Activated gamma-delta T cell (primary cell): Measurements from ENCODE around the gene NRP2.

ENCODE experiments used
- DNase-seq: peaks from one replicate; lab custom pipeline; 2025; lab: John Stamatoyannopoulos, UW
- total RNA-seq, 2 donors: gene quantifications; one replicate each; lab custom pipeline; 2026; lab: John Stamatoyannopoulos, UW

NRP2 gene
- total RNA-seq: 2.6 to 9.8 reads per million in 2 donors

DNA sequence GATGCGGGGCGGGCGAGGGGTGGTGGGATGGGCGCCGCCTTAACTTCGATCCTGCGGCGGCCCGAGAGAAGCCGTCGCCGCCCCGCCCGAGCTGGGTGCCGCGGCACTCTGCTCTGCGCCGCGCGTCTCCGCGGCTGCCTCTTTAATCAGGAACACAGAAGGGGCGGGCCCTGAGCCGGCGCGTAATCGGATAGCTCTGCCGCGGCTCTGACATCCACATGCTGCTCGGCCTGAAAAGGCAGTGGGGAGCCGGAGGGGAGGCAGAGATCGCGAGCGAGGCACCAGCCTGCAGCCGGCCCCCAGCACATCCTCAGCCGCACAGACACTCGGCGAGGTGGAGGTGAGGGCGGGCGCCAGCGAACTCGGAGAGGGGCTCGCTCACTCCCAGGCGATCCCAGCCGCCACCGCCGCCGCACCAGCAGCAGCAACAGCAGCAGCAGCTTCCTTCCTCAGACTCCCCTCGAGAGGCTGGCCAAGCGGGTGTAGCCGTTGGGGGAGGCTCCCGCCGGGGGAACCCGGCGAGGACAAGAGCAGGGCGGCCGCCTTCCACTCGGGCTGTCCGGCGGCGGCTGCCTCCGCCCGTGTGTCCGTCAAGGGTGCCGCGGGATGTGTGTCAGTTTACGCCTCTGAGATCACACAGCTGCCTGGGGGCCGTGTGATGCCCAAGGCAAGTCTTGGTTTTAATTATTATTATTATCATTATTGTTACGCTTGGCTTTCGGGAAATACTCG lies at the start of gene NRP2:
NRP2 (plus strand) TSS at position 263 of the 732 bp plus-strand sequence. CDS start 790 bp downstream, outside the sequence.
- no peak for DNase-seq

DNA sequence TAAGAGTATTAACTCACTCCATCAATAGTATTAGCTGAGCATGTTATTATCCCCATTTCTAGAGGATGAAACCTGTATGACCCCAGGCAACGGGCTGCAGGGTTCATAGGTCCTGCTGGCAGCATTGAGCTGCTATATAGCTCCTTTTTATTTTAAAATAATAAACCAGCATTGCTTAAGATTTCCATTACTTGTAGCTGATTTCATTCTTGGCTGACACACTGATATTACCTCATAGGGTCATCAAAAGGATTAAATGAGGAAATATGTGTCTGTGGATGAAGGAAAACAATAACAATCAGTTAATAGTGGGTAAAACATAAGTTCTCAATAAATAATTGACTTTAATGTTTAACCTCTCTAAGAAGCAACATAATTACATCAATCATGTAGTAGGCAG lies 48.3 kb upstream of the NRP2 start:
- no peak for DNase-seq

DNA sequence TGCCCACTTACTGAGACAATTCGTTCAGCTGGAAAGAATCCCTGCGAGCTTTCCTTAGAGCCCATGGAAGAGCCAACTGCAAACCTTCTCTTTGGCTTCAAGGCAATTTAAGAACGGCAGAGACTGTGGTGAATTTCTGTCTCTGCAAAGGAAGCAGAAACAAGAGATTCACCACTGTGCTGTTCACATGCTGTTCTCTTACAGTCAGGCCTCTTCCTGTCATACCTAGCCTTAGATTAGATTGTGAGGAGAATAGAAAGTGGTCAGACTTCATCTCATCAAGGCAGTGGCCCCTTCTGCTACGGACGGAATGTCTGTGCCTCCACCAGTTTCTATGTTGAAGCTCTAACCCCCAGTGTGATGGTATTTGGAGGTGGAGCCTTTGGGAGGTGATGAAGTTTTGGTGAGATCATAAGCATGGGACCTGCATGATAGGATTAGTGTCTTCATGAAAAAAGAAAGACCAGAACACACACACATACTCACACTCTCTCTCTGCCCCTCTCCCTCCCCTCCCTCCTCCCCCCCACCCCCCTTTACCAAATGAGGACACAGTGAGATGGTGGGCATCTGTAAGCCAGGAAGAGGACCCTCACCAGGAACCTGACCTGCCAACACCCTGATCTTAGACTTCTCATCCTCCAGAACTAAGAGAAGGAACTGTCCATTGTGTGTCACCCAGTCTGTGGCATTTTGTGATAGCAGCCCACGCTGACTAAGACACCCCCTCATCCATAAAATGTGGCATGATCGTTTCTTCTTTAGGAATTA lies 45.6 kb upstream of the NRP2 start:
- no peak for DNase-seq

GRCh38 chr2:205637320-205637602 lies 45.0 kb upstream of the NRP2 start:
- DNase-seq: no peak

GRCh38 chr2:205637779-205638503 lies 44.4 kb upstream of the NRP2 start:
- no peak for DNase-seq

- no peak for DNase-seq
Observed at GRCh38 chr2:205640716-205641115, 41.6 kb upstream of the NRP2 start.

DNA sequence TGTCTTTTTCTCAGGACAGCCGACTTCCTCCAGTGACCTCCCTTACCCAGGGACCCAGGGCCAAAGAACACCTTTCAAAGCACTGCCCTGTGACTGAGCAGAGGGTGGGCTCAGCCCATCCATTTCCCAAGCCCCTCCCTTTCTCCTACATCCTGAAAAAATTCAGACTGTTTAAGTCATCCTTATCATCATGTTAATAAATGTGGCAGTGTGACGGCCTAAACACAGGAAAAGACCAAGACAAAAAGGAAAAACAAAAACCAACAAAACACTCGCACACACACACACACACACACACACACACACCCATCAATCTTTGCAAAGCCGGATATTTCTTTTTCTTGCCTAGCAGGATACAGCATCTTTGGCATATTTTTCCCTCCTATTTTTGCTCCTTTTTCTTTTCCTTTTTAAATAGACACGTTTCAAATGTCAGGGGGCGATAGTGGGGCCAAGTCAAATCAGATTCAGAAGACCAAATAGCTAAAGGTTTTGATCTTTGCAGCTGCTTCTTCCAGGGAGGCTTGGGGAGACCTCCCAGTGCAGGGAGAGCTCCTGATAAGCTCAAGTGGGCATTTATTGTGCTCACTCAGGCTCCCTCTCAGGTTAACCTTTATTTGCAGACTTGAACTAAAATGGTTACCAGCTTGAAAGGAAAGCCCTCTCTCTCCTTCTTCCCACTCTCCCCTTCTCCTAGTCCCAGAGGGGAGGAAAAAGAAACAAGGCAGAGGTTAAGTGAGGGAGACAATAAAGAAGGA lies 39.5 kb upstream of the NRP2 start:
- DNase-seq: no peak

GRCh38 chr2:205643391-205643885 lies 38.9 kb upstream of the NRP2 start:
- DNase-seq: no peak

DNA sequence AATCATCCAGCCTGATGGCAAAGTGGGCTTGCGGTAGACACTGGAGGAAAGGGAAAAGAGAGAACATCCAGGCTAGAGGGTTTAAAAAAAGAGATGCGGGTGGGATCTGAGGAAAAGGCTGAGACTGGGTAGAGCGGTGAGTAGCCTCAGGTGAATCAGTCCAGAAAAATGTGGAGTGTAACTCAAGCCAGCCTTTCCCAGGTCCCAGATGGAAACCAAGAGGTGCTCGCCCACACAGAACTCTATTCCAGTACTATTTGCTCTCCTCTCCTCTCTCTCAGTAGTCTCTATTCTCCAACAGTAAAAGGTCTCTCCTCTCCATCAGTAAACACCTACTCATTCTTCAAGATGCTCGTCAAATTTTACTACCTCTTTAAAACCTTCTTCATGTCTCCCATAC lies 38.3 kb upstream of the NRP2 start:
- no peak for DNase-seq

- DNase-seq: no peak
Observed at GRCh38 chr2:205646680-205647079, 35.6 kb upstream of the NRP2 start.

GRCh38 chr2:205650450-205650849 lies 31.9 kb upstream of the NRP2 start:
- no peak for DNase-seq

DNA sequence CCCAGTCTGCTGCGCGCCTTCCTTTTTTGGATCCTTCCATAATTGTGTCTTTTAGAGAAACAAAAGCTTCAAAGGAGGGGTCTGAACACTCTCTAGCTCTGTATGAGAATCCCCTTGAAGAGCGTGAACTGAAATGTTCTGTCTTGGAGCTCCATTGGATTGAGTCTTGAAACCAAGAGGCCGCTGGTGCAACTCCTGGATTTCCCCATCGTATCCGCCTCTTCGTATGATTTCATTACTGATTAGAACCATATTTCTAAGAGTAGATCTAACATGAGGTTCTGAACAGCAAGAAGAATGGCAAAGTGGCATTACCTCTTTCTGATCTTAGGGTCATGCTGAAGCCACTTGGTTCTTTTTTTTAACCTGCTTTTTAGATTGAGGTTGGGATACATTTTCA lies 31.4 kb upstream of the NRP2 start:
- DNase-seq: no peak

DNA sequence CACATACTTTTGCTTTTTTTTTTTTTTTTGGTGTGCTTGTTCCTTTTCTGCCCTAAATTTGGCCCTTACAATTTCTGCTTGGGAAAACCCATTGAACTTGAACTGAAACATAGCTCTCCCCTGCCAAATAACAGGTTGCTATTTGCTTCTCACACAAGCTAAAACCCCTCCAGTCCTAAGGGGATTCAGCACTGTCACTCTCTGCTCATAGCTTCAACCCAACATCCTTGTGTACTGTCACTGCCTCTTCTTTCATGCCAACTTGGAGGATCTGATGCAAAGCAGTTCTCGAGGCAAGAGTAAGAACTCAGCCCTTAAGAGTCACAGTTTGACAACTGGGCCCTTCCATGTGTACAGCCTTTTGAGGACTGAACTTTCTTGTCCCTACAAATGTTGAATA lies 30.6 kb upstream of the NRP2 start:
- no peak for DNase-seq

GRCh38 chr2:205654878-205655605 lies 27.3 kb upstream of the NRP2 start:
- DNase-seq: no peak

GRCh38 chr2:205655779-205656456 lies 26.4 kb upstream of the NRP2 start:
- DNase-seq: no peak

DNA sequence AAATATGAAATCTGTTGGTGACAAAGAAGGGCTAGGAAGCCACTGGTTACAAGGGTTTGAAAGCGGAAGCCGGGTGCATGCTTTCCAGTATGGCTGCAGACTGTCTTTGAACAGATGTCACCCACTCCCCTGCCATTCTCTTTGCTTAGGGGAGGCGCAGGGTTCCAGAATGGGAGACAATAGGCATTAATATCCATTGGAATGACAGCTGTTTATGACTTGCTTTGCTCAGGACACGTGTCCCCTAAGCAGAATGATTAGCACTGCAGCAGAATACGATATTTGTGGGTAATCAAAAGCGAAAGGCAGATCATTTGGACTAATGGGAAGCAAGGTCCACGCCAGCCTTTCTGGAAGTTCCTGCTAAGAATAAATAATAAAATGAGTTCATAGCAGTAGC lies 25.8 kb upstream of the NRP2 start:
- DNase-seq: no peak

GRCh38 chr2:205656941-205657340 lies 25.4 kb upstream of the NRP2 start:
- DNase-seq: no peak

DNA sequence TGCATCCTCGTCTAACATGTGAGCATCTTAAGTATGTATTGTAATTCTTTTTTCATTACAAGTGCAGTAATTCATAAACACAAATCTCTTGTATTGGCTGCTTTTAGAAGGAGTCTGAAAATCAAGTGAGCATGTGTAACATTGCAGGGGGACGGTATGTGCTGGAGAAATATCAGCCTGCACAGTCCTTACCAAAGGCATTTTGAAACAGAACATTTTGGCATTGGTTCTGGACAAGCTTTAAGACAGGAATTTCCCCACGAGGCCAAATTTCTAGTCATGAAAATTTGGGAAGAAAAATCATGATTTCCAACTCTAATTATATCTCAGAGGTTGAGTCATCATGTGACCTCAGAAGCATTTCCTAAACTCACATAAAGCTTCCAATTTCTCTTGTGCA lies 24.7 kb upstream of the NRP2 start:
- no peak for DNase-seq

DNA sequence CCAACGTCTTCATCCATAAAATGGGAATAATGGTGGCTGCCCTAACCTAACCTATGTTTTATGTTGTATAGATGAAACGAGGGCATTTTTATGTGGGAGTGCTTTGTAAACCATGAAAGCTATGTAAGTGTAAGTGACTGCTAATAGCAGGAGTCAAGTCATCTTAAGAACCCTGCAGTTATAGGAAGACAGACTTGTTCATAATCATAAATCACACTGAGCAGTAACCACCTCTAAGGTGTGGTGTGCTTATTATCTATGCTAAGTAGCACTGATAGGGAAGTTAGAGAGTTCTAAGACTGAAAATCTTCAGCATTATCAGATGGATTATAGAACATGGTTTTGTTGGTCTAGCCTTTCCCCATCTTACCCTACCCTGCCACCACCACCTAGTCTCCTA lies 24.2 kb upstream of the NRP2 start:
- no peak for DNase-seq

DNA sequence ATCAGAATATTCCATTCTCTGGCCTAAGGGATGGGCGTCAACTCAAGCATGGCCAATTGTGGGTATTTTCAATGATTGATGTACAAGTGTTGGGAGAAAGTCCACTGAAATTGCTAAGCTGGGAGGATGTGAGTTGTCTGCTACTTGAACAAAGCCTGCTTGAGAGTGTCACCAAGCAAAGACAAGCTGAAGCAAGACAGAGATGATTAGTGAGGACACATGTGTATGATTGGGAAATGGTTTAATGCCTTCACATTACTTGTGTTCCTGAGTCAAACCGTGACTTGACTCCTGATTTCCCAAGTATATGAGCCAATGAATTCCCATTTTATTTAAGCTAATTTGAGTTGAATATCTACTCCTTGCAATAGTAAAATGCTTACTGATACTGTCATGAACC lies 23.7 kb upstream of the NRP2 start:
- no peak for DNase-seq

DNA sequence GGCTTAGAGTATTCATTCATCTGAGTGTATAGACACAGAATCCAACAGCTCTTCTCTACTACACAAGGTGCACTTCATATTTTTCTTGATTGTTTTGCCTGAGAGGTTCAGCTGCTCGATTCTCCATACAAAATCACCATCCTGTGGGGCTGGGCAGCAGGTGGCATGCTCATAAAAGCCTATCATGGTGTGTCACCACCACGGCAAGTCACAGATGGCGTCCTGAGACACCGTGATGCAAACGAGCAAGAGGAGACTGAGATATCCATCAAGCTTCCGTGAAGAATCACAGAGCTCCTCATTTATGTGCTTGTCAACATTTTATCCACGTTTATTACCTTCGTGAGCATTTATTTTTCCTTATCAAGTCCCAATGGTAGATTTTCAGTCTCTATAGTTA lies 22.4 kb upstream of the NRP2 start:
- DNase-seq: no peak
